Caki2 (cell line): ENCODE results near the gene IL18RAP. TPM values are rescaled to one million over a fixed set of nuclear protein-coding genes. Genes with fewer than 3 reads are reported as not detected.

ENCODE experiments used
- DNase-seq: peaks from one replicate; pipeline ENCODE4 v3.0.0-alpha.2; 2015; ENCODE audit warnings: low read depth
- in situ Hi-C: cut with HindIII; loops from 2 replicates; pipeline ENCODE4 v1.10.0; 2016; ENCODE audit warnings: low sequenced_read_pairs, low pct_unique_long_range_greater_than_20kb, mixed read lengths
- total RNA-seq: library from RNA; depleted of rRNA; stranded (reverse); fragments of >200 nt; shearing (Covaris generic); gene quantifications from 2 replicates; pipeline ENCODE4 v1.2.3, GENCODE V29; 2014; ENCODE audit warnings: low replicate concordance

The IL18RAP gene
- total RNA-seq, 1 experiment from 2014 or later = not detected

DNA sequence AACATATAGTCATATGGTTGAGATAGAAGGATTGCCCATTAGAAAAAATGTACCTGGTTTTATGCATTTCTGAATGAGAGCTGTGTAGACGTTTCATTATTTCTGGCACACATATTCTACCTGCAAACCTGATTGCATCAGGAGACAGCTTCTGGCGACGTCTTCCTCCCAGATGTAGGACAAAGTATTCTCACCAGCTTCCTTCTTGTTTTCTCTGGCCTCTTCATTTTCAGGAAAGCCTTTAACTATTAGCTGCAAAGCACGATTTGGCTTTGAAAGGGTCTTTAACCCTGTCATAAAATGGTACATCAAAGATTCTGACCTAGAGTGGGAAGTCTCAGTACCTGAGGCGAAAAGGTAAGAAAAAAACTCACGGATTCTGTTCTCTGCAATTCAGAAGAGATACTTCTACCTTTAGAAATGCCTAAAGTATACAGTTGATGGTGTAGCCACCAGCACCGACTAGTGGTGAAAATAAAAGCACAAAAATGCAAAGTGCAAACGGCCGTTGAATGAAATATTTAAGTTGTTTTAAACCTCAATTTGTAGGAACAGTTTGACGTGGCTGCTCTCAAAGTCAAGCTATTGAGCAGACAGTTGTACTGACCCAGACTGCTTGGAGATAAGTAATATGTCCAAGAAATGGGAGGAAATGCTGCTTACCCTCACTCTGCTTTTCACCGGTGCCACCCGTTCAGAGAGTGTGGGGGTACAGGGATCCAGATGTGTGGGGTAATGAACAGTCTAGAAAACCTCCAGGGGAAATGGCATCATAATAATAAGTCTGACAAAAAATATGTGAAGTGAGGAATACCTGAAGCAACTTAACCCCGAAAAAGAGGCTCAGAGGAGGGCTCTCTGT is 20.2 kb downstream of the IL18RAP start:
- peak; percentile 16 for DNase-seq
- in situ Hi-C loops = no loop called here

GRCh38 chr2:102444233-102444632 is 21.3 kb downstream of the IL18RAP start:
- DNase-seq = no peak
- in situ Hi-C loops = no loop called here

DNA sequence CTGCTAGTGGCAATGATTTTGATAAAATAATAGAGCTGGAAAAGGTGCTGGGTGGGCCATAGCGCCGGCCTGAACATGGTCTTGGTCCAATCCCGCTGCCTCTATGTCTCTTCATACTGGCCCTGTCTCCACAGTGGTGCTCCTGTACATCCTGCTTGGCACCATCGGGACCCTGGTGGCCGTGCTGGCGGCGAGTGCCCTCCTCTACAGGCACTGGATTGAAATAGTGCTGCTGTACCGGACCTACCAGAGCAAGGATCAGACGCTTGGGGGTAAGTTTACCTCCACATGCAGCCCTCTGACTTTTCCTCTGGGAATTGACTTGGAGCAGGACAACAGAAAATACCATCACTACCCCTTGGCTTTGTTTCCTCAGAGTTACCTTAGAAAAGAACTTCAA is 24.0 kb downstream of the IL18RAP start:
- in situ Hi-C loops = no loop called here
- DNase-seq = no peak

DNA sequence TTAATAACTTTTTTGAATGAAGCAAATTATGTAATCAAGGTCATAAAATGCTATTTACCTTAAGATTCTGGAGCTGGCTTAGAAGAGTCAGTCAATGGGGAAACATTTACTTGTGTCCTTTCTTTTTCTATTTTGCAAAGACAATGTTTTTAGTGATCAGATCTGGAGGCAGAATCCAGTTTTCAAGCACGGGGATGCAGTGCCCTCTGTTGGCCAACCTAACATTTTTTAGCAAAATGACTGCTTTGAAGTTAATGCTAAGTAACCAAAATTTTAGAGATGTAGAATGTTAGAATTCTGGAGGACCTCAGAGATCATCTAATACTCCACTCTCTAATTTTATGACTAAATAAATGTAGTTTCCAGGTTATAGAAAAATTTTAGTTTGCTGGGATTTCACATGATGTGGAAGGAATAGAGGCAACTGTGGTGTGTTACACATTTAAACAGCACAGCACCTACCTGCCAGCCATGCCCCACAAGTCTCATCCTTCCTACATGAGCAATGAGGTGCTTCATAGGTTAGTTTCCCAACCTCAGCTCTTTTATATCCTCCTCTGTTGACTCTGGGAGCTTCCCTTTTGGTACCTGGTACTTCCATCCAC is 26.5 kb downstream of the IL18RAP start:
- in situ Hi-C loops = no loop called here
- peak; percentile 20 for DNase-seq

- DNase-seq = no peak
- in situ Hi-C loops = no loop called here
Measured at GRCh38 chr2:102451968-102452367, 29.0 kb downstream of the IL18RAP start.

- no peak for DNase-seq
- in situ Hi-C loops = no loop called here
Measured at GRCh38 chr2:102453501-102453900, 30.5 kb downstream of the IL18RAP start.

- no peak for DNase-seq
- in situ Hi-C loops = no loop called here
Measured at GRCh38 chr2:102455061-102455670, 32.2 kb downstream of the IL18RAP start.

DNA sequence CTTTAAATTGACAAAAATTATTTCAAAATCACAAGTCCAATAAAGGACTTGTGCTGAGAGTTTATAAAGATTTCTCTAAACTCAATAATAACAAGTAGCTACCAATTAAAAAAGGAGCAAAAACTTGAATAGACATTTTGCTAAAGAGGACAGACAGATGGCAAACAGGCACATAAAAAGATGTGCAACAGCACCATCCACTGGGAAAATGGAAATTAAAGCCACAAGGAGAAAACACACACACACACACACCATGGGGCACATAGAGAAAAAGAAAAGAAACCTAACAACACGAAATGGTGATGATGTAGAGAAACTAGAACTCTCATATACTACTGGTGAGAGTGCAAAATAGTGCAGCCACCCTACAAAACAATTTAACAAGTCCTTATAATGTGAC is 37.5 kb downstream of the IL18RAP start:
- in situ Hi-C loops = no loop called here
- no peak for DNase-seq

DNA sequence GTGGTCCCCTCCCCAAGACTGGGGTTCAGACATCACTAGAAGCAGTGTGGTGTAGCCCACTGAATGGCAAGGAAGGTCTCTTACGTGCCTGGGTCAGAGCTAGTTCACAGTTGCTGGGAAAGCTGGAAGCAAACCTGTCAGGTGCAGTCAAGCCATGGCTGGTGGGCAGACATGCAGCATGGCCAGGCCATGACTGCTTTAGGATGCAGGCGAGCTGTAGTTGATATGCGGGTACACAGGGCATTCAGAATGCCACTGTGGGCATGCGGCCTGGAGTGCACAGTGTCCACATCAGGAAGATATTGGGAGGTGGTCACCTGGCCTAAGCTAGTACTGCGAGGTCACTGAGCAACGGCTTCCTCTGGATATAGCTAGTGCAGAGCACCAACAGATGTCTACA is 38.2 kb downstream of the IL18RAP start:
- in situ Hi-C loops = no loop called here
- DNase-seq = no peak

GRCh38 chr2:102463160-102463559 is 40.2 kb downstream of the IL18RAP start:
- in situ Hi-C loops = no loop called here
- no peak for DNase-seq

- no peak for DNase-seq
- in situ Hi-C loops = no loop called here
Measured at GRCh38 chr2:102470168-102470567, 47.2 kb downstream of the IL18RAP start.

DNA sequence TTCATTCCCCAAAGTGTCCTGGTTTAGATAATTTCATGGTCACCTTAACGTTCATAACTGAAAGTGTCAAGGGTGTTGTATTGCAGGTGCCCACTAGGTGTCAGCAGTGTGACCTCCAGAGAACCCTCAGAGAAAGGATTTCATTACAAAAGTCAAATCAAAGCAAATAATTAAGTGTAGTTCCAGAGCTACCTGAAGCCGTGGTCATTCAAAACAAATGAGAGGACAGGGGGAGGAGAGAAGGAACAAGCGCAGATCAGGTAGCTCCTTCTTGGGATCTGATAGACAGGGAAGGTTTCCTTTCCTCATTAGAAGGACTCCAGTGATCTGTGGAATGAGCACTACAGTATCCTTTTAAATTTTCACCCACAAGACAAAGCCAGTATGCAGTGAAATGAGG is 50.1 kb downstream of the IL18RAP start, which contains the start of gene SLC9A4:
Gene SLC9A4 (plus strand): TSS at position 207 of the 400 bp plus-strand sequence. CDS start 534 bp downstream, outside the sequence.
- in situ Hi-C loops = no loop called here
- DNase-seq = peak; percentile 52

DNA sequence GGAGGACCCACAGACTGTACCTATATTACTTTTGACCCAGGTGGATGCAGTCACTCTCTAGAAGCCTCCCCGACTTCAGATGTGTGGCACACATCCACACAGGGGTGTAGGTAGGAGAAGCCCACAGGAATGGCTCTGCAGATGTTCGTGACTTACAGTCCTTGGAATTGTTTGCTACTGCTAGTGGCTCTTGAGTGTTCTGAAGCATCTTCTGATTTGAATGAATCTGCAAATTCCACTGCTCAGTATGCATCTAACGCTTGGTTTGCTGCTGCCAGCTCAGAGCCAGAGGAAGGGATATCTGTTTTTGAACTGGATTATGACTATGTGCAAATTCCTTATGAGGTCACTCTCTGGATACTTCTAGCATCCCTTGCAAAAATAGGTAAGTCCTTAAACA is 50.7 kb downstream of the IL18RAP start:
- no peak for DNase-seq
- in situ Hi-C loops = no loop called here

- in situ Hi-C loops = no loop called here
Measured at GRCh38 chr2:102474785-102475184, 51.8 kb downstream of the IL18RAP start.

GRCh38 chr2:102478686-102479470 is 55.9 kb downstream of the IL18RAP start:
- no peak for DNase-seq
- in situ Hi-C loops = no loop called here

More at GRCh38 chr2:102474785-102475184, 51.8 kb downstream of the IL18RAP start:
- DNase-seq = no peak

GRCh38 chr2:102480285-102481195 is 57.6 kb downstream of the IL18RAP start:
- in situ Hi-C loops = no loop called here

GRCh38 chr2:102481931-102482330 is 59.0 kb downstream of the IL18RAP start:
- DNase-seq = no peak
- in situ Hi-C loops = no loop called here

More at GRCh38 chr2:102480285-102481195, 57.6 kb downstream of the IL18RAP start:
- no peak for DNase-seq
